ENCODE measurements around the gene SEC24B. TPM values are rescaled to one million over a fixed set of nuclear protein-coding genes. Genes with fewer than 3 reads are reported as not detected.

SEC24B gene
- polyA plus RNA-seq (2012; ENCODE audit: insufficient read depth, insufficient read length) = 18.8 TPM

DNA sequence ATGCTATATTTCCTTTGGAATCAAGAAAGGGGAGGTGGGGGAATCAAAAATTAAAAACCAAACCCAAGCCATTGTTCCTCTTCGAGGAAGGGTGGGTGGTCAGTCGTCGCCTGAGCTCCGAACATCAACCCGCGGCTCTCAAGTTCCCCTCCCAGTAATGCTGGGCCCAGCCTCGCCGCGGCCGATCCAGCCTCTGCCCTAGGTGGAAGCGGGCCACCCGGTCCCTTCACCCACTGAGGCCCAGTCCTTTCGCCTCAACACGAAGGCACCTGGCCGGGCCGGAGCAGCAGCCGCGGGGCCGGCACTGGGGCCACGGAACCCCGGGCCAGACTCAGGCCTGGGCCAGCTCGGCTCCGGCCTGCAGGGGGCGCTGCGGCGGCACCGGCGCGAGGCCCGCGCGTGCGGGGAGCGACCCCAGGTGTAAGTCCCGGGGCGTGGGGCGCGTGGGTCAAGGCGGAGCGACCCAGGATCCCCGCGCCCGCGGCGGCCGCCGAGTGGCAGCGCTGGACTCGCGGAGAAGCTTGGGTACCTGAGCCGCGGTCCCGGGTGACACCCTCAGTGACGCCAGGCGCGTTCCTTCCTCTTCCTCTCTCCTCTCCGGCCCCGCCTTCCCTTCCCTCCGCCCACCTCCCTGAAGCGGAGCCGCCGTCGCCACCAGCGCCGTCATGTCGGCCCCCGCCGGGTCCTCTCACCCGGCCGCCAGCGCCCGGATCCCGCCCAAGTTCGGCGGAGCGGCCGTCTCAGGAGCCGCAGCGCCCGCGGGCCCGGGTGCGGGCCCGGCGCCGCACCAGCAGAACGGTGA lies at the start of gene SEC24B:
Gene SEC24B, plus strand, starts transcription at position 611 of the 802 bp plus-strand sequence. Its CDS starts 55 bp downstream, at position 666.
- peak; percentile 71 for DNase-seq (ENCODE audit: low read depth, low spot score)
- H3K4me3 ChIP-seq (ENCODE audit: low read length) = peak within 1 kb of the TSS; percentile 92

DNA sequence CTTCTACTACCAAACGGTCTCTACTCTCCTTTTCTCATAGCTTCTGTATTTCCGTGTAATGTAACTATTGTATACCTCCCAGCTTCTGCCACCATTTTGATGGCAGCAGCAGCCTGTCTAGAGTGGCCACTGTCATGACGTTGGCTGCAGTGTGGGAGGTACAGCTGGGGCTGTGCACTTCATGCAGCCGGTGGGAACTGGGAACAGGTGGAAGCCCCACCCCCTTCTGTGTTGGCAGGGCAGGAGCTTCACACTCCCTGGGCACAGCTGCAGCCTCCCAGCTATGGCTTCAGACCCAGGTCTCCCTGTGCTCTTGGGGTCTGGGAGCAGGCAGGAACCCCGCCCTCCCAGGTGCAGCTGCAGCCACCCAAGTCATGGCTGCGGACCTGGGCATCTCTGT lies 49.8 kb upstream of the SEC24B start:
- no peak for DNase-seq (ENCODE audit: low read depth, low spot score)
- H3K4me3 ChIP-seq (ENCODE audit: low read length) = no peak overlapping the region

DNA sequence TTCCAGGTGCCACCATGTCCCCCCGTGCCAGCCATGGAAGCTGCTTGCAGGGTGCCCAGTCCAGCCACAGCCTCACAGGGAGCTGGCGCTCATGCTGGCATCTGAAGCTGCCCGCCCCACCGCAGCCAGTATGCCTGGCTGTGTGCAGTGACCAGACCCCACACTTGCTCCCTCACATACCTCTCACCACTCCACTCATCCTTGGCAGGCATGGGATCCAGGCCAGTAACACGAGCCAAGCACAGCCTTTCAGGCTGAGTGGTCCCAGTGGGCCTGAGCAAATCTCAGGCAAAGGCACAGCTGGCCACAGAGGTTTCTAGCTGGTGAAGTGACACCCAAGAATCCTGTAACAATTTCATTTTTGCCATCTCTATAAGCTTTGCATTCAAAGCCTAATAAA lies 48.4 kb upstream of the SEC24B start:
- no peak overlapping the region for H3K4me3 ChIP-seq (ENCODE audit: low read length)
- no peak for DNase-seq (ENCODE audit: low read depth, low spot score)

DNA sequence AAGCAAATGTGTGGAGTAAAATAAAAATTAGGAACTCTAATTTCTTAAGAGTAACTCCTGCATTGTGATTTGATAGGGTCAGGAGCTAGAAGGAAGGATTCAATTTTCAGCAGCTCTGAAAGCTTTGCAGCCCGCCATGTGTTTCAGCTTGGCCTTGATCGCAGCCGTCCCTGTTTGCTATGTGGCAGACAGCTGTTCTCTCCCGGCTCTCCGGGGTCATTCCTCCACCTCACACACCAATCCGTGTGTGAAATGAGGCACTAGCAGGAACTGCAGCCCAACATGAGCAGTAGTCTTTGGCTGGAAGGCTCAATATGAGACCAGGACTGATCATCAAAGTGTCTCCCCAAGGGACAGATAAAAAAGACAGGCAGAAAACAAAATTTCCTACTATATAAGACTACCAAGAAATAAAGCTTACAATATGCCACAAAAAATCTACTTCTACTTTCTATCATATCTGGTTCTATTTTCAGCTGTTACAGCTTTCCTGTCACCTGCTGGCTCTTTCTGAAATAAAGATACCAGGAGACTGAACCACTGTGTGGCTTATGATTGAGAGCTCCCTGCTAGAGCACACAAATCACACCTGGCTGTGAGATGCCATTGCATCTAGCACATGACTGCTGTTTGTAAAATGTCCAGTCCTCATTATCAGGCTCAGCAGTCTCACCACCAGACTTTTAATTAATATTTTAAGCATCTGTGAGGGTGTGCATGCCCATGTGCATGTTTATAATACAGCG lies 44.1 kb upstream of the SEC24B start:
- DNase-seq (ENCODE audit: low read depth, low spot score) = no peak
- no peak overlapping the region for H3K4me3 ChIP-seq (ENCODE audit: low read length)

DNA sequence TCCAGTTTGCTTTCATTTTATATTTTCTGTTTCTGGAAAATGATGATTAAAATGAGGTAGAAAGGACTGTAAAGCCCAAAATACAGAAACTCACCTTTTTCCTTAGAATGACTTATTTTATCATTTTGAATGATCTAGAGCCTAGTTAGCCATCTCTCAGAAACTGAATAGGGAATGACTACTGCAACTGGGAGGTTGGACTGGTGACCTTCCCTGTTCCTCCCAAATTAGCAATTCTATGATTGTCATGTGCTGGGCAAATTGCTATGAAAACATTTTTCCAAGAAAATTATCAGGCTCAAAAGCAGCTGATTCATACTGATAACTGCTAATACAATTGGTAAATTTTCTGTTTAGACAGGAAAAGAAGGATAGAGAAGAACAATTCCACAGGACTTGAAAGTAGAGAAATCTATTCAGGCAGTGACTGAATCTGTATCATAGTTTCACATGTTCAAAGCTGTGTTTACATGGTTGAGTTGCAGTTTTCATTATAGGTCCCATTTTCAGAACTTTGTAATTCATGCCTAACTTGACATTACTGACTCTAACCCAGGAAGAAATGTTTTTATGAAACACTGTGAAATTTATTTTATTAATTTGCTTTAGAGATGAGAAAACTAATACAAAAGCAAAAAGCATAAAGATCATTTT lies 43.4 kb upstream of the SEC24B start:
- DNase-seq (ENCODE audit: low read depth, low spot score) = no peak

DNA sequence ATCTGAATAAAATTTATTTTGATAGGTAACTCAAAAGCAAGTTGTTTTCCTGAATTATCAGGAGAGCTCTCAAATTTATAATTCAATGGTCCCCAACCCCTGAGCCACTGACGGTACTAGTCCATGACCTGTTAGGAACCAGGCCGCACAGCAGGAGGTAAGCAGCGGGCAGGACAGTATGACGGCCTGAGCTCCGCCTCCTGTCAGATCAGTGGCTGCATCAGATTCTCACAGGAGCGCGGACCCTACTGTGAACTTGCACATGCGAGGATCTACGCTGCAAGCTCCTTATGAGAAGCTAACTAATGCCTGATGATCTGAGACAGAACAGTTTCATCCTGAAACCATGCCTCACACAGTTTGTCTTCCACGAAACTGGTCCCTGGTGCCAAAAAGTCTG lies 37.9 kb upstream of the SEC24B start:
- no peak overlapping the region for H3K4me3 ChIP-seq (ENCODE audit: low read length)
- DNase-seq (ENCODE audit: low read depth, low spot score) = no peak

More for the DNA sequence above, 43.4 kb upstream of the SEC24B start:
- no peak overlapping the region for H3K4me3 ChIP-seq (ENCODE audit: low read length)

DNA sequence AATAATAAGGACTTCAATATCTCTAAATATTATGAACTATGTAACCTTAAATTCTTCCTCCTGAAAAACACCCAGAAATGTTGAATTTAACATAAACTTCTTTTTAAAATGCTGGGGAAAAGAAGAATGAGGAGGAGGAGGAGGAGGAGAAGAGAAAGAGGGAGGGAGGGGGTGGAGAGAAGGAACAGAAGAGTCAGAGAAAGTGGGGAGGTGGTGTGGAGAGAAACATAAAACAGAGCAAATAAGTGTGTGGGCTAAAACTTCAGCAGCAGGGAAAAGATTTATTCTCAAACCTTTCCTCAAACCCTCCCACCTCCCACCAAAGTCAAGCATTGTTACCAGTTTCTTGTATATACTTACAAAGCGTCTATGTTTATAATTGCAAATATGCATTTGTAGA lies 34.7 kb upstream of the SEC24B start:
- DNase-seq (ENCODE audit: low read depth, low spot score) = no peak
- no peak overlapping the region for H3K4me3 ChIP-seq (ENCODE audit: low read length)

DNA sequence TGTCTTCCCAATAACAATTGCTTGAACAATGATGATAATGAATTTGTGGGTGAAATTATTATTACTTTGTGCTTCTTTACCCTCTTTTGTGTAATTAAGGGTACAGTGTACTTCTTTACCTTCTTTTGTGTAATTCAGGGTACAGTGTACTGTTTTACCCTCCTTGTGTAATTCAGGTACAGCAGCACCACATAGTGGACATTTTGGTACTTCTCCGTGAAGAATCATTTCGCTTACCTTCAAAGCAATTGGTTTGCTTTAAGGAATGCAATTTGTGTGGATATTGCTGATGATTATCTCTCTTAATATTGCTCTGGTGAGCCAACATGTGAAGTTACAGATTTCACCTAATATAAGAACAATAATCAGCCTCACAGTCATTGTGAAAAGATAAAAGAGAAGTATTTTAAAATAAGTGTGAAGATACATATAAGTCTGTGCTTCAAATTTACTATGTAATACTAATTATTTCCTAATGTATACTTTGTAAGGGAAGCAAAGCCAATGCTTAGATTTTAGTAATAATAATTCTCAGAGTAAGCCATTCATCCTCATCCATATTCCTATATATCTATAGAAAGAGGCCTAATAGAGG lies 27.2 kb upstream of the SEC24B start:
- peak; percentile 60 for DNase-seq (ENCODE audit: low read depth, low spot score)
- no peak overlapping the region for H3K4me3 ChIP-seq (ENCODE audit: low read length)

DNA sequence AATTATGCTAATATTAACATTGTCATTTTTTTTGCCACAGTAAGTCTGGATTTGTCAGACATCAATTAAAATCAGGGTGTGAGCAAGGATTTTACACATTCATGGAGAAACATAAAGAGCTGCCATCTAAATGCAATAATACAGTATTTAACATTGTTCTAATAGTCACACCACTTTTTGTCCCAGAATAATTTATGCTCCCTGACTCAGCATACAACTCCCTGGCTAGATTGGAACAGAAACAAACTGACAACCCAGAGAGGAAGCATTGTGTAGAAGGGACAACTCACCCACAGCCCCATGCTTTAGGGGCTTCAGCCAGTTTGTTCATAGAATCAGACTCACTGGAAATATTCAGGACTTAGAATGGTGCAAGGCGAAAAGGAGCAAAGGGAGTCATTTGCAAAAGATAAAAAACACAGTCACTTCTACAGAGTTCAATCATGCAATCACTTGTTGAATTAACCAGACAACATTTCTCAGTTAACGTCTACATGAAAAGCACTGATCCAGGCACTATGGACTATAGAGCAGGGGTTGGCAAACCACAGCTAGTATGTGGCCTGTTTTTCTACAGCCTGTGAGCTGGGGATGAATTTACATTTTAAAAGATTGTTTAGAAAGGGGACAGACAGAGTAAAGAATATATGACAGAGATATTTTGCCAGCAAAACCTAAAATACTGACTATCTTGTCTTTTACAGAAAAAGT lies 26.4 kb upstream of the SEC24B start:
- no peak overlapping the region for H3K4me3 ChIP-seq (ENCODE audit: low read length)
- DNase-seq (ENCODE audit: low read depth, low spot score) = no peak

DNA sequence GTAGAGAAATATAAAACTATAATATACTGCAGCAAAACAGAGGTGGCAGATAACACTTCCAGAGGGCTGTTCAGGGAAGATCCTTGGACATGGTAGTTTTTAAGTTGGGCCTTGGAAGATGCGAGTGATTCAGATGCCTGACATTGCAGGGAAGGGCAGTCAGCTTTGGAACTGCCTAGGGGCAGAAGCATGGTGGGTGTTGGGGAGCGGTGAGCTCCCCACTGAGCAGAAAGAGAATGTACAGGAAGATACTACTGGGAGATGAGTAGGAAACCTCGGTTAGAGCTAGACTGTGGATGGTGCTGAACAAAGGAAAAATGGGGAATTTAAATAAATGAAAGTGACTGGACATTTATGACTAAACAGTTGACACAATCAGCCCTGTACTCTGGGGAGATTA lies 24.9 kb upstream of the SEC24B start:
- DNase-seq (ENCODE audit: low read depth, low spot score) = no peak
- H3K4me3 ChIP-seq (ENCODE audit: low read length) = no peak overlapping the region

DNA sequence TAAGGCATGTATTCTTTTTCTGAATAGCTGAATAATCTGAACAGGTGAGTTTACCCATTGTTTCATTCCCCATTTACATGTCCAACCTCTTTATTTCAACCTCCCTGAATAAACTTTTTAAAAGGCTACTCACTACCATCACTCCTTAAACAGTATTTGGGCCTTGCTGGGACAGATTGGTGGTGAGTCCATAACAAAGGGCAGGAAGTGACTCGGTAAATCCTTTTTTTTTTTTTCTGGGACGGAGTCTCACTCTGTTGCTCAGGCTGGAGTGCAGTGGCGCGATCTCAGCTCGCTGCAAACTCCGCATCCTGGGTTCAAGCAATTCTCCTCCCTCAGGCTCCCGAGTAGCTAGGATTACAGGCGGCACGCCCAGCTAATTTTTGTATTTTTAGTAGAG lies 23.4 kb upstream of the SEC24B start:
- no peak overlapping the region for H3K4me3 ChIP-seq (ENCODE audit: low read length)
- no peak for DNase-seq (ENCODE audit: low read depth, low spot score)

DNA sequence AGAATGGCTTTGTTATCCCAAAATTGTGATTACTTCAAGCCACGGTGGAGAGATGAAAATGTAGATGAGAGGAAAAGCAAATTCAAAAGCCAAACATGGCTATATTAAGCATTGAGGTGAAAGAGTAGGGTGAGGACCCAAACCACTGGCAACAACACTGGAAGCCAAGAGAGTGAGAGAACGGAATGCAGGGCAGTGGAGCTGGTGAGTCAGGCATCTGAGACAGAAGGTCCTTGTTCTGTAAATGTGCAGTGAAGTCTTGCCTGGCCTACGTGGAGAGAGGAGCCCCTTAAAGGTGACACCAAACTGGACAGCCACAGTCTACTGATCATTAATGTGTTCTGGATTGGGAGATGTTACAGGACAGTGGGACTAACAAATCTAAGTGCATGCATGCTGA lies 22.8 kb upstream of the SEC24B start:
- DNase-seq (ENCODE audit: low read depth, low spot score) = no peak
- H3K4me3 ChIP-seq (ENCODE audit: low read length) = no peak overlapping the region

DNA sequence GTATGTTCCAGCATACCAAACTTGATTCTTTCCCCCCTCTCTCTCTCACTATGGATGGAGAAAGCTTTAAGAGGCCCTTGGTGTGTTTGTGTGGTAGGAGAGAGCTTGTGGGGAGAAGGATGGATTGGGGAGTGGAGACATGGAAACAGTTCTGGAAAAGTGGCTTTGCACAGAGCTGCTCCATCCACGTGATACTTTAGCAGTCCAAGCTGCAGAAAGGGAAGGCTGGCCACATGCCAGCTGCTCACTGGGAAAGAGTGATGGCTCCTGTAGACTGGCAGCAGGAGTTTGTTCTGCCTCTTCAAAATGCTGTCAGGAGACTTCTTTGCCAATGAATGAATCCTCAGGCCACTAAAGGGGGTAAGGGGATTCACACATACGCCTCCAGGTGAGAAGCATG lies 21.7 kb upstream of the SEC24B start:
- DNase-seq (ENCODE audit: low read depth, low spot score) = no peak

DNA sequence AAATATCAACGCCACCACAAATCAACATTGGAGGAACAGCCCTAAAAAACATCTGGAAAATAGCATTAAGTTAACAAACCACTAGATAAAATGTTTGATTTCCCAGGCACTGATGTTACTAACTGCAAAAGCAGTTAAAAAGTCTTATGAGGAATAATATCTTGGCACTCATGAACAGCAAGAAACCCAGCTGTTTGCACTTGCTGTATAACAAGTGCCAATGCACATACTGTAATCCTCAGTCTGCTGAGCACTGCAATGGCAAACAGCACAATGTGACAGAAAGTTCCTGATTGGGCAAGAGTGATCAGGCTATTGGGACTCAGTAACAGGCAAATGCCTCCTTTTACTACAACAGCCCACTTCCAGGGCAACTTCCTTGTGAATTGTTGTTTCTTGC lies 20.8 kb upstream of the SEC24B start:
- DNase-seq (ENCODE audit: low read depth, low spot score) = no peak
- H3K4me3 ChIP-seq (ENCODE audit: low read length) = no peak overlapping the region

More for the DNA sequence above, 21.7 kb upstream of the SEC24B start:
- no peak overlapping the region for H3K4me3 ChIP-seq (ENCODE audit: low read length)

DNA sequence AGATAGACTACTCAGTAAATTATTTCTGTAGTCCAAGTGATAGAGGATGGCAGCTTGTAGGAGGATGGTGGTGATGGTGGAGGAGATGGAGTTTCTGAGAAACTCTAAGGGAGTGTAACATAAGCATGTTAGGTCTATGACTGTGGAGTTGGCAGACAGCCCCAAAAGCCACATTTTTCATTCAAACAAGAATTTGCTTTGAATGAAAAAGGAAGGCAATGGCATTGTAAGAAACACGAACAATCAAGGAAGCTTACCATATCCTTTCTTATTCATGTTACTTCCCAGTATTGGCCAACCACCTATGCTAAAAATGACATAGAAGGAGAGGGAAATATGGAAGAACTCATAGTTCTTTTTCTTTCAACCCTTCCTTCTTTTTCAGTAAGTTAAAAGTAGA lies 18.7 kb upstream of the SEC24B start:
- H3K4me3 ChIP-seq (ENCODE audit: low read length) = no peak overlapping the region
- DNase-seq (ENCODE audit: low read depth, low spot score) = no peak

DNA sequence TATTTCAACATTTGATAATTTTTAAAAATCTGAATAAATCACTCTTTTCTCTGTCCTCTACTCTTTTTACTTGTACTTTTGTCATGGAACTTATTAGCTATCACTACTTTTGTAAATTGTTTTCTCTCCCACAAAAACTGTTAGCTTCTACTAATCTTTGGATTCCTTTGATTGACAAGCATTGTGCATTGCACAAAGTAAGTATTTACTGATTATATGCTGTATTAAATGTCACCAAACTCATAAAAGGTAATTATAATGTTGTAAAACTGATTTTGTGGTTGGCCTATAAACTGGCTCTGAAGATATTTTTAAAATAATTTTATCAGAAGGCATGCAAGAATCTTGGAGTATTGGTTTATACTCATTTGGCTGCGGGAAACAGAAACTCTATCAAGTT lies 15.0 kb upstream of the SEC24B start:
- no peak overlapping the region for H3K4me3 ChIP-seq (ENCODE audit: low read length)
- DNase-seq (ENCODE audit: low read depth, low spot score) = no peak

DNA sequence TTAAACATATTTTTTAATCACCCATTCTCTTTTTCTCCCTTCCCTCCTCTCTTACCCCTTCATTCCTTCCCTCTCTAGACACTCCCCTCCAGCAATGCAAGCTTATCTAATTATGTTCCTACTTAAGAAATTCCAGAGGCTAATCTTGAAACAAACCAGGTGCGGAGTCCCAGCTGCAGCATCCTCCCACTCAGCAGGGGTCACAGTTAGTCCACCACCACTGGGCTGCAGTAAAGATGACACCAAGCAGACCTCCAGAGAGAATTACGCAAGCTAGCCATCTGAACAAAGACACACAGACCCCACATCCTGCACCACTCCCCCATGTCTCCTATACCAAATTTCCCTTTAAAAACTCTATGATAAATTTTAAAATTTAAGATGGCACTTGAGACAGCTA lies 13.9 kb upstream of the SEC24B start:
- DNase-seq (ENCODE audit: low read depth, low spot score) = no peak
- H3K4me3 ChIP-seq (ENCODE audit: low read length) = no peak overlapping the region

DNA sequence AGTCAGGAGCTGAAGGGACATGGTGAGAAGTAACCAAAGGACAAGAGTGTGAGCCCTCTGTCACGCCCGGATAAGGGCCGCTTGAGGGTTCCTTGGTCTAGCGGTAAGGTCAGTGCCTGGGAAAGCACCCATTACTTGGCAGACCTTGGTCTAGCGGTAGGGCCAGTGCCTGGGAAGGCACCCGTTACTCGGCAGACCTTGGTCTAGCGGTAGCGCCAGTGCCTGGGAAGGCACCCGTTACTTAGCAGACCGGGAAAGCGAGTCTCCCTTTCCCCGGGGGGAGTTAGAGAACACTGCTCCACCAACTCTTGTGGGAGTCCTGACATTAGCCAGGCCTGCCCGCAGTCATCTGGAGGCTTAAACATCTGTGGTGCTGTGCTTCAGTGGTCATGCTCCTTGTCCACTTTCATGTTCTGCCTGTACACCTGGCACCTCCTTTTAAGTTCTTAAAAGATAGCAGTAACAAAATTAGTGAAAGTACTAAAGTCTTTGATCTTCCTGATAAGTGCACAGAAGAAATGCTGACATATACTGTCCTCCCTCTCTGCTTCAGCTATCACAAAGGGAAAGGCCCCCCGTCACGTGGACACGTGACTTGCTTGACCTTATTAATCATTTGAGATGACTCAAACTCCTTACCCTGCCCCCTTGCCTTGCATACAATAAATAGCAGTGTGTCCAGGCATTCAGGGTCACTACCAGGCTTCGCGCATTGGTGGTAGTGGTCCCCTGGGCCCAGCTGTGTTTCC lies 9.3 kb upstream of the SEC24B start:
- no peak overlapping the region for H3K4me3 ChIP-seq (ENCODE audit: low read length)
- no peak for DNase-seq (ENCODE audit: low read depth, low spot score)

Measured in Jurkat, Clone E6-1 (cell line).